Hippocampal formation (tissue), 2 donors: ENCODE measurements around the gene PAF1.

Experiments
- DNase-seq, 2 donors: peaks; one replicate each; lab custom pipeline; 2025; lab: John Stamatoyannopoulos, UW

Gene PAF1

DNA sequence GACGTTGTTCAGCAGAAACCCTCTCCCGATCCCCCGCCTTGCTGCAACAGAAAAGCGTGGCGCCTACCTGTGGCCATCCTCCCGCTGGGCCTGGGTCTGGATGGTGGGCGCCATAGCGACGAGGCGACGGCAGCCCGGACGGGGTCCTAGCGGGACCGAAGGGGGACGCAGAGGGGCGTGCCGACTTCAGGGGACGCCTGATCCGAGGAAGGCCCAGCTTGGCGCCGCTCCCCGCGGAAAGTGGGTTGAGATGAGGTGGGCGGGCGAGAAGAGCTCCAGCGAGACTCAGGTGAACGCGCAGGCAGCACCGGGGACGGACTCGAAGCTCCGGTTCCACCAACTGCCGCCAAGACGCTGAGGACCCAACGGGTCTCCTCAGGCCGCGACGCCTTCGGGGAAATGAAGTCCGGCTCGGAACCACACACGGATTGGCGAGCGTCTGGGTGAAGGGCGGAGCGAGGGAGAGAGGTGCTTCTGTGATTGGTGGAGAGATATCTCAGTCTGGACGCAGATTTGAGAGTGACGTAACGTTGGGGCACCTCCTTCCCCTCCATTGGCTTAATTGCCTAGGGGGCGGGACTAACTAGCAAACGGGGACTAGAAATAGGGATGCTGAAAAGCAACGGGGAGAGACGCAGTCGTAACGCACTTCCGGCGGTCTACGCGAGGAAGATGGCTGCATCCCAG is at the start of gene PAF1, which contains the start of gene MED29:
TSS of gene PAF1 (minus strand) at position 356 of the 687 bp plus-strand sequence. CDS start at position 114, 242 bp downstream.
TSS of gene MED29 (plus strand) at position 628 of the 687 bp plus-strand sequence. CDS start at position 673, 45 bp downstream.
- peak; percentile 97 to 100 for DNase-seq

DNA sequence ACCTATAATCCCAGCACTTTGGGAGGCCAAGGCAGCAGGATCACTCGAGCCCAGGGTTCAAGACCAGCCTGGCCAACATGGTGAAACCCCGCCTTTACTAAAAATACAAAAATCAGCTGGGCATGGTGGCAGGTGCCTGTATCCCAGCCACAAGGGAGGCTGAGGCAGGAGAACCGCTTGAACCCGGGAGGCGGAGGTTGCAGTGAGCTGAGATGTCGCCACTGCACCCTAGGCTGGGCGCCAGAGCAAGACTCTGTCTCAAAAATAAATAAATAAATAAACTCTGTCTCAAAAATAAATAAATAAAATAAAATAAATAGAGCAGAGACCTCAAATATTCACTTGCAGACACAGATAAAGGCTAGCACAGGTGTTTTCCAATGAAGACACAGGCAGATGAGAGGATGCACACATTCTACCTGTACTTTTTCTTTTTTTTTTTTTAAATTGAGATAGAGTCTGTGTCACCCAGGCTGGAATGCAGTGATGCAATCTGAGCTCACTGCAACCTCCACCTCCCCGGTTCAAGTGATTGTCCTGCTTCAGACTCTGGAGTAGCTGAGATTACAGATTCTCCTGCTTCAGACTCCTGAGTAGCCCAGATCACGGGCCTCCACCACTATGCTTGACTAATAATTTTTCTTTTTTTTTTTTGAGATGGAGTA is 47.5 kb upstream of the PAF1 start:
- no peak for DNase-seq

DNA sequence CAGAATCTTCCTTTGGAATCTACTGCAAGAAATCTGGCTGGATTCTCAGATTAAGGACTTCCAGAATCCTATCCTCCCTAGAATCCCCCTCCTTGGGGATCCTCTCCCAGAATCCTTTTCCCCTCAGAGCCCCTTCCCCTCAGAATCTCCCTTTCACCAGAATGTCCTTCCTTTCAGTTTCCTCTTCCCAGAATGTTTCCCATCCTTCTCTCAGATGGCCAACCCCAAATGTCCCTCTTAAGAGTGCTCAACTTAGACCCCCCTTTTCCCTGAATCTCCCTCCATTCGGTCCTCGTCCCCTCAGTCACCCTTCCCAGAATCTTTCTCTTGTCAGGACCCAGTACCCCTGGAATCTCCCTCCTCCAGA is 45.4 kb upstream of the PAF1 start:
- DNase-seq = no peak

DNA sequence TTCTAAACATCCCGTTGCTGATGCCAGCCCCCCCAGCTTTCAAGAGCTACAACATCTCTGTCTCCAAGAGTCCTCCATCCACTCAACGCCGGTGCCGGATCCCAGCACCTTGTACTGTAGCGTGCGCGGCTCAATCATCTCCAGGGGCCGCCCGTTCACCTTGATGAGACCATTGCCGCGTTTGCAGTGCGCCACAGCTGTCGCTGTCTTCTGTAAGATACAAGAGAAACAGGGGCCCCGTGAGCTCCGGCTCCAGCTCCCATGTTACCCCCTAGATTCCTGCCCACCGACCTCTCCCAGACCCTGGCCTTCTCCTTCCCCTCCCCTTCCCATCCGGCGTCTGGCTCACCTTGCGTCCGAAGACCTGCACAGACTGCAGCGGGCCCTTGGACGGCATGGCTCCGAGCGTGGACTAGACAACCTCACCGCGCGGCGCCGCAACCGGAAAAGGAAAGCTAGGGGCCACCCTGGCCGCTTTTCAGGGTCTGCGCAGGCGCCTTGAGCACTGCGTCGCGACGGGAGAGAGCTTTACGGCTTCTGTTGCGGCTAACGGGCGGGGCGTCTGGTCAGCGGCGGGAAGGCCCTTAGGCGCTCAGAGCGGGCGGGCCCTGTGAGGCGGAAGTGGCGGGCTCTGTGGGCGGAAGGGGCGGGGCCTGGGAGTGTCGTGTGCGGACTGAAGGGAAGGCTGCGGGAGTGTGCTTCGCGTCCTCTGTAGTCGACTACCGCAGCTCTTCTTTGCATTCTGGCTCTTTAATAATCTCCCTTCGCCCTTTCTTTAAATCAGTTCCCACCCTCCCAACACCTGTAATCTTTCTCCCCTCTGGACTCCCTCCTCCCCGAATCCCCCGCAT is 44.8 kb upstream of the PAF1 start, which contains the start of gene RPS16:
TSS of gene RPS16 (minus strand) at position 451 of the 851 bp plus-strand sequence. CDS start at position 397, 54 bp downstream.
- peak; percentile 96 to 99 for DNase-seq

DNA sequence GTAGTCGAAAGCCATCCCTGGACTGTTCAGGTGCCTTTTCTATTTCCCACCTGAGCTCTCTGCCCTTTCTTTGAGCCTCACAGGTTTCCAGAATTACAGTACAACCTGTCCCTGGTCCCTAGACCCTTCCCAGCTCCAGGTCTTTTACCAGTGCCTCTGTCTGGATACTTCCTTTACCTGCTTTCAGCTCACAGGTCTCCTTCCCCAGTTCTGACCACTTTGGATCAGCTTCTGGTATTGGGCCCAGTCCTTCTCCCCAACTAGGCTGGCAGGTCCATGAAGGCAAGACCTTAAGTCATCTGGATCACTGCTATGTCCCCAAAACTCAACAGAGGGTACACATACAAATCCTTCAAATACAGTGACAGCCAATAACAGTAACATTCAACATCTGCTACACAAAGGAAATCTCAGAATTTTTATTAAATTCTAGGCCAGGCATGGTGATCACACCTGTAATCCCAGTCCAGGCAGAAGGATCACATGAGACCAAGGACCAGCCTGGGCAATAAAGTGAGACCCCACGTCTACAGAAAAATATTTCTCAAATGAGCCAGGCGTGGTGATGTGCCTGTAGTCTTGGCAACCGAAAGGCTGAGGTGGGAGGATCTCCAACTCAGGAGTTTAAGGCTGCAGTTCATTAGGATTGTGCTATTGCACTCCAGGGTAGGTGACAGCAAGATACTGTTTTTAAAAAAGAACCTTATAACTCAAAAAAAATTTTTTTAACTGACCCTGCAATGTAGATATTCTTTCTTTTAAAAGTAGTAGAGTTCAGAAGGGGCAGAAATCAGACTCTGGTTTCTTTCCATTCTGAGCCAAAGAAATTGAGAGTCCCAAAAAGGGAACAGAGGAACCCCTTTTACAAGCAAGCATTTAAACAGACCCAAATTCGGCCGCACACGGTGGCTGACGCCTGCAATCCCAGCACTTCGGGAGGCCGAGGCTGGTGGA is 43.5 kb upstream of the PAF1 start:
- no peak for DNase-seq

DNA sequence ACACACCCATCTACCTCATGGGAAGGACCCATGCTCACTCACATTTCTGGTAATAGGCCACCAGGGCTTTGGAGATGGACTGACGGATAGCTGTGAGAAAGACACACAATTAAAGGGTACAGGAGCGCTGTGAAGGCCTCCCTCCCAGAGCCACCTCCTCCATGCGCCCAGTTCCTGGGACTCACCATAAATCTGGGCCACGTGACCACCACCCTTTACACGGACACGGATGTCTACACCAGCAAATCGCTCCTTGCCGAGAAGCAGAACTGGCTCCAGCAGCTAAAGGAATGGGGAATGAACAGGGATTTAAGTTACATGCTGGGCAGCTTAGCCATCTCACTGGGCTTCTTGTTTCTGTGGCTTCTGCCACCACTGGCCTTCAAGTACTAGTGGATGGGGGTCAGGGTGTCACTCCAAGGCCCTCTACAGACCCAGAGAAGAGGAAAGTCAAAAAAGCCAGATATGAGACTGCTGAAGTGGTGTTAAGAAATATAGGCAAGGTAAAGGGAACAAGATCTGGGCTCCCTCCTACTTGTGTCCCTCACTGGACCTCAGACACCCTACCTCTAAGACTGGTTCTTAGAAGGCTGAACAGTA is 42.7 kb upstream of the PAF1 start:
- no peak for DNase-seq

DNA sequence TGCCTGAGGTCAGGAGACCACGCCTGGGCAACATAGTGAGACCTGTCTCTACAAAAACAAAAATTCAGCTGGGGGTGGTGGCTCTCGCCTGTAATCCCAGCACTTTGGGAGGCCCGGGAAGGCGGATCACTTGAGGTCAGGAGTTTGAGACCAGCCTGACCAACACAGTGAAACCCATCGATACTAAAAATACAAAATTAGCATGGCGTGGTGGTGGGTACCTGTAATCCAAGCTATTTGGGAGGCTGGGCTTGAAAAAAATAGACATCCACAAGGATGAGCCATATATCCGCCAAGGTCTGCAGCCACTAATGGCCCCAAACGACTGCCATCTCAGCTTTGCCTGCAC is 41.7 kb upstream of the PAF1 start:
- no peak for DNase-seq

DNA sequence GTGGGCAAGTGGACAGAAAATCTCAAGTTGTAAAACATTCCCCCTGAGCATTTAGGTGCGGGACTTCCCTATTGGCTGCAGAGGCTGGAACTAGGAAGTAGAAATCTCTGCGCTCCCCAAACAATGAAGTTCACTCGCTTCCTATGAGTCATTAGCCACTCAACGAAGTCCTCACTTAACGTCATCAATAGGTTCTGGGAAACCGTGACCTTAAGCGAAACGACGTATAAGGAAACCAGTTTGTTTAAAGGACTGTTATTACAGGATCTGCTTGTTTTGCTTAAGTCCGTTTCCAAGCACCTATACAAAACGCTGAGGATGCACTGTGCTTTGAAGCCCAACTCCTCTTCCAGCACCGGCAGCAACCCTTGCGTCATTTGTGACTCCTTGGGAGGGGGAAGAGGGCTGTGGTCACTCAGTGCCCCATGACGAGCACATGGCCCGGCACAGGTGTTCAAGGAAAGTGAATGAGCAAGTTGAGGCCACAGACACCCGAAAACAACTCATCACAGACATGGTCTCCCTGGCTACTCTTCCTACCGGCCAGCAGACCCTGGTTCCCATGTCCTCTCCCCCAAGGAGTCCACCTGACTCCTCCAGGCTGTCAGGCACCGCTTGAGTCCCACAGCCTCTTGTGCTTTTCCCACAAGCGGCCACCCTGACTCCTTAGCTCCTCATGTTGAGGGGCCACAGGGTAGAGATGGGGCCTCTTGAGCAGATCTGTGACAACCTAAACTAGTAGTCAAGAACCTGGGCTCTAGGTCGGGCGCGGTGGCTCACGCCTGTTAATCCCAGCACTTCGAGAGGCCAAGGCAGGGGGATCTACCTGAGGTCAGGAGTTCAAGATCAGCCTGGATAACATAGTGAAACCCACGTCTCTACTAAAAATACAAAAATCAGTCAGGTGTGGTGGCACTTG is 40.0 kb upstream of the PAF1 start:
- DNase-seq = no peak

DNA sequence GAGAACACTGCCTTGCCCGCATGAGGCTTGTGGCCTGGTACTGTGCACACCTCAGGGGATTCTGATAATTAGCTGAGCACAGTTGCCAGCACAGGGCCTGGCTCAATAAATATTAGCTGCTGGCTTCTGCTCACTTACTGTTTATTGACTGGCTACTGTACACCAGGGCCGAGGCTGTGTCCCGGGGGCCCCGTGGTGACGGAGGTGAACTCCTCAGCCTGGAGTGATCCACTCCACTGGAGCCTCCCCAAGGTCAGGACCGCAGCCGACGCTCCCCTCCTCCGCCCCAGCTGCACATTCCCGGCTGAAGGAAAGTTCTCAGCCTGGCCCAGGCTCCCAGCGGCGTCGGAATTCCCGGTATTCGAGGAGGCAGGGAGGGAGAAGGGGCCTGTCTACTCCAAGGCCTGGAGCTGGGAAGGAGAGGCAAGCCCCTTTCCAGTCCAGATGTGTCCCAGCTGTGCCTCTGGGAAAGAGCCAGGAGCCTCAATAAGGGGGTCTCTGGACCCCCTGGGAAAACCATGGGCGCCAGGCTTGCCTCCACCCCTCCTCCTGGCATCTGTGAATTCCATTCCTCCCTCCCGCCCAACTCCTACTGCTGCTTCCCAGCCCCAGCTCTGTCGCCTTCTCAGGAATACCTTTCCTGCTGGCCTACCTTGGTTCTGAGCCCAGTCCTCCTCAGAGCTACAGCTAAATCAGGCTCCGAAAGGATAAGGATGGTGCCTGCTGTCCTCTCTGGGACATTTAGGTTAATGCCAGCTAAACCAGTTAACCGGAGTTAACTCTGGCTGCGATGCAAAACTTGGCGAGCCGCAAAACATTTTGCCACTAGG is 37.6 kb upstream of the PAF1 start:
- DNase-seq = no peak

DNA sequence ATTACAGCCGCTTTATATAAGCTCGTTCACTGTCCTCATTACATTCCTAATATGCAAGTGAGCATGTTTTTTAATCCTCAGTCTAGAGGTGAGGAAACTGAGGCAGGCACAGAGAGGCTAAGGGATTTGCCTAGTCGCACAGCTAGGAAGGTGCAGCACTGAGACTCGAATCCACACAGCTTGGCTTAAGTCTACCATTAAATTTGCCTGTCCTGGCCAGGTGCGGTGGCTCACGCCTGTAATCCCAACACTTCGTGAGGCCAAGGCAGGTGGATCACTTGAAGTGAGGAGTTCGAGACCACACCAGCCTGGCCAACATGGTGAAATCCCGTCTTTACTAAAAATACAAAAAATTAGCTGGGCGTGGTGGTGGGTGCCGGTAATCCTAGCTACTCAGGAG is 36.8 kb upstream of the PAF1 start:
- no peak for DNase-seq

DNA sequence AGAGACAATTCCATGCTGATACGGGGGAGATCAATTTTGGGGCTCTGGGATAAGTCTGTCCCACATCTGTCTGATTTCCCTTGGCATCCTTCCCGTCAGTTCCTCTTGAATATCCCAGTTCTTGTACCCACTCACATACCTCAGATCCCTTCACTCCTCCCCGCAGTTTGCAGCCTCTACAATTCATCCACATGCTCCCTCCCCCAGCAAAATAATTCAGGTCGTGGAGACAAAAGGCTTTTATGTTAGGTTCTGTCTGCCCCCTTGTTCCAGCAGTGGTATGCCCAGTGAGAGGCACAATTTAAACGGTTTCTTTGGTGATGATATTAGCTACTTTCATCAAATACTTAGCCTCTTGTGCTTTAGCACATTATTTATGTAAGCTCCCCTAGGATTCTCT is 35.3 kb upstream of the PAF1 start:
- DNase-seq = no peak

DNA sequence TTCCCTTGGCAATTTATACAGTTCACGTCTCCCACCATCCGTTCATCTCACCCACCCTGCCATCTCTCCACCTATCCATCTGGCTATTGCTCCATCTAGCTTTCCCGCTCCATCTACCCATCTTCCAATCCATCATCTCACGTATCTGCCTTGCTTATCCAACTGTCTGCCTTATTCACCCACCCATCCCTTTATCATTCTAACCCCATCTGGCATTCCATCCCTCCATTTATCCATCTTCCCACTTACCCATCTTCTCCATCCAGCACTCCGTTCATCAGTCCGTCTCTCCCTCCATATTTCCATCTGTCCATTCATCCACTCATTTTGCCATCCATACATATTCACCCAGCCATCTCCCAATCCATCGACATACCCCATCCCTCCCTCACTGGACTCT is 34.8 kb upstream of the PAF1 start:
- DNase-seq = no peak

DNA sequence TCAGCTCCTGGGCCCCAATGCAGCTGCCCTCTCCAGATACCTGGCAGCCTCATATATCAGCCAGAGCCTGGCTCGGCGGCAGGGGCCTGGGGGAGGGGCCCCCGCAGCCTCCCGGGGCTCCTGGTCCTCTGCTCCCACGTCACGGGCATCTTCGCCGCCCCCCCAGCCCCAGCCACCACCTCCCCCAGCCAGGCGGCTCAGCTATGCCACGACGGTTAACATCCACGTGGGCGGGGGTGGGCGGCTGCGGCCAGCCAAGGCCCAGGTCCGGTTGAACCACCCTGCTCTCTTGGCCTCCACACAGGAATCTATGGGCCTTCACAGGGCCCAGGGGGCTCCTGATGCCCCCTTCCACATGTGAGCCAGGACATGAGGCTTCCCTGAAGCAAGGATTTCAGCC is 34.0 kb upstream of the PAF1 start:
- no peak for DNase-seq

DNA sequence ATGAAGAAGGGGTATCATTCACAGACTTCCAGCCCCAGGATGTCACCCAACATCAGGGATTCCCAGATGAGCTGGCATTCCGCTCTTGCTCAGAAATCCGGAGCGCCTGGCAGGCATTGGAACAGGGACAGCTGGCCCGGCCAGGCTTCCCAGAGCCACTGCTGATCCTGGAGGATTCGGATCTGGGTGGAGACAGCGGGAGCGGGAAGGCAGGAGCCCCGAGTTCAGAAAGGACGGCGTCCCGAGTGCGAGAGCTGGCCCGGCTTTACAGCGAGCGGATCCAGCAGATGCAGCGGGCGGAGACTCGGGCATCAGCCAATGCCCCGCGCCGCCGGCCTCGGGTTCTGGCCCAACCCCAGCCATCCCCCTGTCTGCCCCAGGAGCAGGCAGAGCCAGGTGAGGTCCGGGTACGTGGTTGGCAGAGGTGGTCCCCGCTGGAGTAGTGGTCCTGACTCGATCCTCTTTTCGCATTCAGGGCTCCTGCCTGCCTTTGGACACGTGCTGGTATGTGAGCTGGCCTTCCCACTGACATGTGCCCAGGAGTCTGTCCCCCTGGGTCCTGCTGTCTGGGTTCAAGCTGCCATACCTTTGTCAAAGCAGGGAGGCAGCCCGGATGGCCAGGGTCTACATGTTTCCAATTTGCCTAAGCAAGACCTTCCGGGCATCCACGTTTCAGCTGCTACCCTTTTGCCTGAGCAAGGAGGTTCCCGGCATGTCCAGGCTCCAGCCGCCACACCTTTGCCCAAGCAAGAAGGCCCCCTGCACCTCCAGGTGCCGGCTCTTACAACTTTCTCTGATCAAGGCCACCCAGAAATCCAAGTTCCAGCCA is 32.6 kb upstream of the PAF1 start:
- no peak for DNase-seq

DNA sequence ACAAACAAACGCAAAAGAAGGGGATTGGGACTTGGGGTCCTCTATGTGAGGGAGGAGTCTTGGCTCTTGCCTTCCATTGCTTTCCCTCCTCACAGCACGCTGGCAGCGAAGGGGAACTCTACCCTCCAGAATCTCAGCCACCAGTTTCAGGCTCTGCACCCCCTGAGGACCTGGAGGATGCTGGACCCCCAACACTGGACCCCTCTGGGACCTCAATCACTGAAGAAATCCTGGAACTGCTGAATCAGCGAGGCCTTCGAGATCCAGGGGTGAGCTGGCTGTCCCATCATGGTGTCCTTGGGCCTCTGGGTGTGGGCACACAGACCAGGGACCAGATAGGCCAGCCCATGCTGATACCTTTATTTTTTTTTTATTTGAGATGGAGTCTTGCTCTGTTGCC is 31.1 kb upstream of the PAF1 start:
- DNase-seq = no peak

DNA sequence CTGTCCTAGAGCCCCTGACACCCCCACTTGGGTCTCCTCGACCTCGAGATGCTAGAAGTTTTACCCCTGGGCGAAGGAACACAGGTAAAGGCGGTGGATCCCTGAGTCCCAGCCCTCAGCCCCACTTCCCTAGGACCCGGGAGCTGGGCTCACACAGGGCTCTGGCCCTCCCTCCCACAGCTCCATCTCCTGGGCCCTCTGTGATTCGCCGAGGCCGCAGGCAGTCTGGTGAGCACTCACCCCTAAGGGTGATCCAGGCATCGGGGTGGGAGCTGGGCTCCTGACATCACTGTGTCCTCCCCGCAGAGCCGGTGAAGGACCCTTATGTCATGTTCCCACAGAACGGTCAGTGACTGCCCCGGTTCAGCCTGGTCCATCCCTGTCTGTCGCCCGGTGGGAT is 29.9 kb upstream of the PAF1 start:
- no peak for DNase-seq

DNA sequence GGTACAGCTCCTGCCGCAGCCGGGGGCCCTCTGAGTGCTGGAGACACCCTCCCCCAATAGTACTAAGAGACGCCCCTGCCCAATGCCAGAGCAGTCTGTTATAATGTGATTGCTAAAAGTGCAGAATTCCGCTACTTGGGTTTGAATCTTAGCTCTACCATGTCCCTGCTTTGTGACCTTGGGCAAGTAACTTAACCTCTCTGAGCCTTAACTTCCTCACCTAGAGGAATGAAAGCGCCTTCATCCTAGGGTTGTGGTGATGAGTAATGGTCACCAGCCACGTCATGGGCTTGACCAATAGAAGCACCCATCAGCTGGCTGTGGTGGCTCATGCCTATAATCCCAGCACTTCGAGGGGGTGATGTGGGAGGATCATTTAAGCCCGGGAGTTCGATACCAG is 28.1 kb upstream of the PAF1 start:
- no peak for DNase-seq

DNA sequence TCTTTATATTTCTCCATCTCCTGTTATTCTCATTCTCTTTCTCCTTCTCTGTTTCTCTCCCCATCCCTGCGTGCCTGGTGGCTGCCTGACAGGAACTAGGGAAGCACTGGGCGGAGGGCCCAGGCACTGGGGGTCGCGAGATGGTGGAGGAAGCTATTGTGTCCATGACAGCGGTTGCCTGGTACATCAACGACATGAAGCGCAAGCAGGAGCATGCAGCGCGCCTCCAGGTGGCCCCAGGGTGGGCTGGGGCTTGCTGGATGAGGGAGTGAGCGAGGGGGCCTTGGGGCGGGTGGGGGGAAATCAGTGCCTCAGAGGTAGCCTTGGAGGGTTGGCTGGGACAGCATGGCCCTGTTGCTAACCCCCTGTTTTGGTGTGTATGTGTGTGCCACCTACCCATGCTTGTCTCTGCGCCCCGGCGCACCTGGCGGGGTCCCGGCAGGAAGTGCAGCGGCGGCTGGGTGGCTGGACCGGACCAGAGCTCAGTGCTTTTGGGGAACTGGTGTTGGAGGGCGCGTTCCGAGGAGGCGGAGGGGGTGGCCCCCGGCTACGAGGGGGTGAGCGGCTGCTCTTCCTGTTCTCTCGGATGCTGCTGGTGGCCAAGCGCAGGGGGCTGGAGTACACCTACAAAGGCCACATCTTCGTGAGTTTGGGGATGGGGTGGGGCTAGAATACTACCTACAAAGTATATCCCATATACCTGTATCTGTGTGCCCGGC is 26.7 kb upstream of the PAF1 start:
- no peak for DNase-seq
